ENCODE data around the gene PRKAG1.

DNA sequence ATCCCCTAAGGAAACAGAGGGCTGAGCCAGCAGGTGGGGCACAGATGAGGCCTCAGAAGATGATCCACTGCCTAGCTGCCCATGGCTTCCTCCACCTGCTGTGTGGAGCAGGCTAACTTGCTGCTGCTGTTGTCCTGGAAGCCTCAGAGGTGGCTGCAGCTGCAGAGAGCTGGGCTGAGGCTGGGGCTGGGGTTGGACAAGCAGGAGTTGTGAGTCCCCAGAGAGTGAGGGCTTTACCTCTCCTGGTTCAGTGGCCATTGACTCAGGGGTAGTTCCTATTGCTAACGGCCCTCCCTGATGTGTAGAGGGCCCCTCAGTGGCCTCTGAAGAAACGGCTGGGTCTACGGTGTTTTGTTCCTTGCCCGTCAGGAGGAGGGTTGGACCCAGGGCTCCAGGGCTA is 13.7 kb upstream of the PRKAG1 start:
- no peak for TF ChIP-seq EZH2phosphoT487 (IDR thresholded peaks at IDR 0.05; ENCODE audit: borderline replicate concordance)
- TF ChIP-seq, protein P1, sequence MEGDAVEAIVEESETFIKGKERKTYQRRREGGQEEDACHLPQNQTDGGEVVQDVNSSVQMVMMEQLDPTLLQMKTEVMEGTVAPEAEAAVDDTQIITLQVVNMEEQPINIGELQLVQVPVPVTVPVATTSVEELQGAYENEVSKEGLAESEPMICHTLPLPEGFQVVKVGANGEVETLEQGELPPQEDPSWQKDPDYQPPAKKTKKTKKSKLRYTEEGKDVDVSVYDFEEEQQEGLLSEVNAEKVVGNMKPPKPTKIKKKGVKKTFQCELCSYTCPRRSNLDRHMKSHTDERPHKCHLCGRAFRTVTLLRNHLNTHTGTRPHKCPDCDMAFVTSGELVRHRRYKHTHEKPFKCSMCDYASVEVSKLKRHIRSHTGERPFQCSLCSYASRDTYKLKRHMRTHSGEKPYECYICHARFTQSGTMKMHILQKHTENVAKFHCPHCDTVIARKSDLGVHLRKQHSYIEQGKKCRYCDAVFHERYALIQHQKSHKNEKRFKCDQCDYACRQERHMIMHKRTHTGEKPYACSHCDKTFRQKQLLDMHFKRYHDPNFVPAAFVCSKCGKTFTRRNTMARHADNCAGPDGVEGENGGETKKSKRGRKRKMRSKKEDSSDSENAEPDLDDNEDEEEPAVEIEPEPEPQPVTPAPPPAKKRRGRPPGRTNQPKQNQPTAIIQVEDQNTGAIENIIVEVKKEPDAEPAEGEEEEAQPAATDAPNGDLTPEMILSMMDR (conservative IDR thresholded peaks at IDR 0.05; ENCODE audit: low read length): no peak

All from Loucy (cell line).